Transverse colon (tissue), 4 donors: Measurements from ENCODE around the gene ELAPOR1.

Experiments
- EP300 ChIP-seq: sonication (generic); formaldehyde crosslinking; IDR thresholded peaks from one replicate; pipeline ENCODE4 v1.6.1; 2017; ENCODE audit warnings: antibody characterized with exemption, low read depth
- POLR2A ChIP-seq: fragments of 450-650 bp; IDR thresholded peaks from one replicate; pipeline ENCODE4 v1.6.1; 2016; ENCODE audit warnings: antibody characterized with exemption, mild to moderate bottlenecking, moderate library complexity
- POLR2AphosphoS5 ChIP-seq, 3 donors: sonication (generic); formaldehyde crosslinking; IDR thresholded peaks; one replicate each; pipeline ENCODE4 v1.6.1; 2016; ENCODE audit warnings: antibody characterized with exemption in 3 of 3
- TF ChIP-seq, protein P1 (sequence below), 5 experiments: fragments of 200-600 bp in 3 of 5; fragments of 450-650 bp in 2 of 5; sonication (generic) in 3 of 5; IDR thresholded peaks; 1 replicate in 2 of 5; 2 replicates in 3 of 5; pipeline ENCODE4 v1.5.1; 2016 to 2017; ENCODE audit warnings: antibody characterized with exemption in 5 of 5, inconsistent platforms in 3 of 5, mild to moderate bottlenecking in 2 of 5, moderate library complexity in 1 of 5

DNA sequence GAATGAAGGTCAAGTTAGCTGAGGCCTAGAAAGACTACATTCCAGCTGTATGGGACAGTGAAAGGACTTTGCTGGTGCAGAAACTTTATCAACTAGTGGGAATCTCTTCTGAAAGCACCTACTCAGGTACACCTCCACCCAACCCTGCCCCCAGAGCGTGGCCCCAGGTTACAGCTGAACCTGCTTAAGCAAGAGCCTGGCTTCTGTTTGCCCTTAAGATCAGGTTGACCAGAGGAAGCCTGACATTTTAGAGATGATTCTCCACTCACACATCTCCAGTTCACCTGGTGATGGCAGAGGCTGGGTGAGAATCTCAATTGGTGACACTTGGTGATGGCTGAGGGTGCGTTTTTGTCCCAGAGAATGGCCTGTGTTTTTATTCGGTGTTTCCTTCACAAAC is 24.0 kb downstream of the ELAPOR1 start:
- no peak for TF ChIP-seq POLR2A
- TF ChIP-seq POLR2AphosphoS5 (IDR thresholded peaks at IDR 0.05), result no peak
- TF ChIP-seq, protein P1, sequence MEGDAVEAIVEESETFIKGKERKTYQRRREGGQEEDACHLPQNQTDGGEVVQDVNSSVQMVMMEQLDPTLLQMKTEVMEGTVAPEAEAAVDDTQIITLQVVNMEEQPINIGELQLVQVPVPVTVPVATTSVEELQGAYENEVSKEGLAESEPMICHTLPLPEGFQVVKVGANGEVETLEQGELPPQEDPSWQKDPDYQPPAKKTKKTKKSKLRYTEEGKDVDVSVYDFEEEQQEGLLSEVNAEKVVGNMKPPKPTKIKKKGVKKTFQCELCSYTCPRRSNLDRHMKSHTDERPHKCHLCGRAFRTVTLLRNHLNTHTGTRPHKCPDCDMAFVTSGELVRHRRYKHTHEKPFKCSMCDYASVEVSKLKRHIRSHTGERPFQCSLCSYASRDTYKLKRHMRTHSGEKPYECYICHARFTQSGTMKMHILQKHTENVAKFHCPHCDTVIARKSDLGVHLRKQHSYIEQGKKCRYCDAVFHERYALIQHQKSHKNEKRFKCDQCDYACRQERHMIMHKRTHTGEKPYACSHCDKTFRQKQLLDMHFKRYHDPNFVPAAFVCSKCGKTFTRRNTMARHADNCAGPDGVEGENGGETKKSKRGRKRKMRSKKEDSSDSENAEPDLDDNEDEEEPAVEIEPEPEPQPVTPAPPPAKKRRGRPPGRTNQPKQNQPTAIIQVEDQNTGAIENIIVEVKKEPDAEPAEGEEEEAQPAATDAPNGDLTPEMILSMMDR (IDR thresholded peaks at IDR 0.05), result no peak
- no peak for TF ChIP-seq EP300
